T-helper 2 cell treated with Interferon-gamma antibody and Interleukin-4, amounts not matched to agents 100 ng/mL and 5 ng/mL, for 36 hours (primary cell): ENCODE measurements around the gene EFCAB13. TPM values are rescaled to one million over a fixed set of nuclear protein-coding genes. Genes with fewer than 3 reads are reported as not detected.

Experiments
- intact Hi-C: fragments of 100-400 bp; cut with micrococcal nuclease; formaldehyde crosslinking; loops from one replicate; pipeline ENCODE4 v1.15.1; 2023
- total RNA-seq: library from RNA; stranded (reverse); gene quantifications from 2 replicates; pipeline ENCODE4 v1.2.3, GENCODE V29; 2022

Gene EFCAB13
- total RNA-seq: 3.8 and 4.9 TPM in 2 replicates

DNA sequence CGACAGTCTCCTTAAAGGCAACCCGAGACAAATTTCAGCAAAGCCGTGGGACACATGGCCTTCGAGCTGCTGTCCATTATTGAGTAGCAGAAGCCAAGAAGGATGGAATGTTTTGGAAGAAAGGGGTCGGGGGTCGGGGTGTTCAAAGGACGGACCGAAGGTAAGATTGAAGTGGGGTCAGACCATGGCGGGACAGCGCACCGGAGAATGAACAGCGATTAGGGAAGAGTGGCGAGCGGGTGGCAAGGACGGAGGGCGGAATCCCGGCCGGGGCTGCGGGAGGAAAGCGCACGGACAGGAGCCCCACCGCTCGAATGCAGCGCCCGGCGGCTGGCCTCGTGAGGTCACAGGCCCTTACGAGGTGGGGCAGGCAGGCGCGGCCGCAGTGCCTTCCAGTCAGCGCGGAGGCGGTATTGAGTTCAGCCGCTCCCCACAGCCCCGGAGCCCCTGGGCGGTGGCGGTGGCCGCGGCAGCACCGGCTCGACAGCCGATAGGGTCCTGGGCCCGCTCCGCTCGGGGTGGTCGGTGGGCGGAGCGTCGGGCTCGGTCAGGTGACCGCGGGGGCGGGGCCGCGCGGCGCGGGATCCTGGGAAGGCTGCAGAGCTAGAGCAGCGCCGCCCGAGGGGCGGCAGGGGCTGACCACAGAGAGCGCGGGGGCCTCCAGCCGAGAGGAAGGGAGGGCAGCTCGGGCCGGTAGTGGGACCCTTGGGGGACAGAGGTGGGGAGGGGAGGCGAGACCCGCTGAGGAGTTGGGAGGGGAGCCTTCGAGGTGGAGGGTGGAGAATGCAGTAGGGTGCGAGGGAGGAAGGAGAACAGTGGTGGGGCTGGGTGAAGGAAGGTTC lies at the start of gene EFCAB13:
Gene EFCAB13, plus strand, starts transcription at position 574 of the 842 bp plus-strand sequence. CDS start 4,399 bp downstream, outside the sequence.
- intact Hi-C loops: no loop called here

- intact Hi-C loops: no loop called here
These were observed 49.3 kb upstream of the EFCAB13 start for GRCh38 chr17:47274319-47275069.

DNA sequence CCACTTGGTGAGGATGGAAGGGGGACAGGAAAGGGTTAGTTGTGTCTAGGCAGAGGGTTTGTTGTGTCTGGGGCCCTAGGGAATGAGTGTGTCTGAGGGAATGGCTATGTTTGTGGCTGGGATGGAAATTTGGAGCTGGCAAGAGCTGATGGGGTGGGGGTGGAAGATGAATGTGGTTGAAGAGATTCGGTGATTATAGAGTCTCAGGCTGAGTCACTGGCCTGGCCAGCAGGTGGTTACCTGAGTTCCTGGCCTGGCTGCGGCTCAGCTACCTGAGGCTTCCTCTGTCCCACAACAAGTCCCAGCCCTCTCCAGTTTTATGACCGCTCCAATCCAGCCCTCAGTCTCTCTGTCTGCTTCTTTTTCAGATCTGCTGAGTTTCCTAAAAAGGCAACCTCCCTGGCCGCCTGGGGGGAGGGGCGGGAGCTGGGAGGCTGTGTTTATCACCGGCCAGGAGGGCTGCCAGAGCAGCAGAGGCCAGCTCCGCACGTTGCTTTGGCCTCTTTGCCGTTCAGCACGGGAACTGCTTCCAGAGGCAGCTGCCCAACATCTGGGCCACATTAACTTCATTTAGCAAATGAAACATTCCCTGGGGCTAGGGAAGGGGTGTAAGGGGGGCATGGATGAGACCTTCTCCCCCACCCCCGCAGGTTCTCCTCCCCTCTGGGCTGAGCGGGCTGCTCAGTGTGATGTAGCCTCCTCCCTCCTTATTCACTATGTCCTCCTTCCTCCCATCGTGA lies 48.3 kb upstream of the EFCAB13 start:
- intact Hi-C loops: no loop called here

- intact Hi-C loops: no loop called here
These were observed 47.3 kb upstream of the EFCAB13 start for GRCh38 chr17:47276444-47276843.

DNA sequence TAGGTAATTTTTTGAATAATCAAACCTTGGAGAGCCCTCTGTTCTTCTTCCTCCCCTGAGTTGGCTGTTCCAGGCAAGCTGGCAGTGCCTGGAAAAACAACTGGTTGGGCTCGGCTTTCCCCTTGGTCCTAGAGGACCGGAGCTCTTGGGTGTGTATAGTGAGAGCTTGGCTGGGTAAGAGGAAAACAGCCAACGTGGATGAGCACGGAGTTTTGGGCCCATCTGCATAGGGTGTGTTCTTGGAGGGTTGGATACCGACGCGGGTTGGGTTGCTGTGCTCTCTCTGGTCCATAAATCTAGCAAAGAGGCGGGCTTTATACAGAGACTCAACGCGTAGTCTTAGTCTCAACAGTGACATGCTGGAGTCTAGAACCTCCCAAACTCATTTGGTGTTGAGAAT lies 46.9 kb upstream of the EFCAB13 start:
- intact Hi-C loops: no loop called here

DNA sequence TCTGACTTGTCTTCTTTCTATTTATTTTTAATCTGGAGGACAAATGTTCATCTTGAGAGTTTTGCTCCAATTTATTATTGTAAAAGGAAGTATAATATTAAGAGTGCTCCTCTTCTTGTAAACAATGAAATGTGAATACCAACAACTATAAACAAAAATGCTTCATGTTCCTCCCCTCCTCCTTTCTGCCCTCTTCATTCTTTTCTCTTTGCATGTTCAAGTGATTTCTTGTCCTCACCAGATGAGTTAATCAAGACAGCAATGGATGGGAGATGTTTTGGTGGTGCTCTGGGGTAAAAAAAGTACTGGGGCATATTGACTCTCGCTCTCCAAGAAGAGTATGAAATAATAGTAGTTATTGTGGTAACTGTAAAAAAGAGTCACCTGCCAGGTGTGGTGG lies 45.8 kb upstream of the EFCAB13 start:
- intact Hi-C loops: no loop called here

DNA sequence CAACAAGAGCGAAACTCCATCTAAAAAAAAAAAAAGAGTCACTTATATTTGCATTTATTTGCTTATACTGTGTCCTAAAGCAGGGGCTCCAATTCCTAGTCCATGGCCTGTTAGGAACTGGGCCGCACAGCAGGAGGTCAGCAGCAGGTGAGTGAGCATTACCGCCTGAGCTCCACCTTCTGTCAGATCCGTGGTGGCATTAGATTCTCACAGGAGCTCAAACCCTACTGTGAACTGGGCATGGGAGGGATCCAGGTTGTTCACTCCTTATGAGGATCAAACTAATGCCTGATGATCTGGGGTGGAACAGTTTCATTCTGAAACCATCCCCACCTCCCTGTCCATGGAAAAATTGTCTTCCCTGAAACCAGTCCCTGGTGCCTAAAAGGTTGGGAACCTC lies 45.2 kb upstream of the EFCAB13 start:
- intact Hi-C loops: no loop called here

DNA sequence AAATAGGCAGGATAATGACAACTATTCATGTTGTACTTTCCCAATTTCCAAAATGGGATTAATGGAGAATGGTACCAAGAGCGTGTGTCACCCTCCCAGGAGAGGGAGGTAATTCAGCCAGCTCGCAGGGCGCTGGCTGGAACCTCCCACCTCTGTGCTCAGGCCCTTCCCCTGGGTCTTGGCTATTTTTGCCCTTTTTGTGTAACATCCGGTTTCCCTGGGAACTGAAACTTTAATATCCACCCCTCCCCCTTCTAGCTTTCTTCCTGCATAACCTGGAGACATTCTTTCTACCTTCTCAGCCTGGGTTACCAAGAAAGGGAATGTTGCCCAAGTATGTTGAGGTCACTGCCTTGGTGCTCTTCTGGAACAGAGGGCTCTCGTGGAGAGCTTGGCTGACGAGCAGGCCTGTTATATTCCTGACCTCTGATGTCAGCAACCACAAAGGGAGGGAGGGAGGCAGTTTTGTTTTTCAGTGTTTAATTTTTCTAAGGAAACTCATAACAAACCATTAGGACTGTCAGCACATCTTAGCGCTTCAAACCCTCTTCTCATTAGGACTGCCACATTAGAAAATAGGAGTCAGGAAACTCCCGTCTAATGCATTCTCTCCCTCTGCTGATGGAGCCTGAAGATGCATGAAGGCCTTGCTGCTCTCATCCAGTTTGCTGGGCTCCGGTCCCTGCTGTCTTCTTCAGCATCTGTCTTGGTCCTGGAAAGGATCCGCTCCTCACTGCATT lies 44.5 kb upstream of the EFCAB13 start:
- intact Hi-C loops: no loop called here

GRCh38 chr17:47280072-47280811 lies 43.5 kb upstream of the EFCAB13 start:
- intact Hi-C loops: no loop called here

- intact Hi-C loops: no loop called here
These were observed 42.5 kb upstream of the EFCAB13 start for GRCh38 chr17:47281216-47281615.

DNA sequence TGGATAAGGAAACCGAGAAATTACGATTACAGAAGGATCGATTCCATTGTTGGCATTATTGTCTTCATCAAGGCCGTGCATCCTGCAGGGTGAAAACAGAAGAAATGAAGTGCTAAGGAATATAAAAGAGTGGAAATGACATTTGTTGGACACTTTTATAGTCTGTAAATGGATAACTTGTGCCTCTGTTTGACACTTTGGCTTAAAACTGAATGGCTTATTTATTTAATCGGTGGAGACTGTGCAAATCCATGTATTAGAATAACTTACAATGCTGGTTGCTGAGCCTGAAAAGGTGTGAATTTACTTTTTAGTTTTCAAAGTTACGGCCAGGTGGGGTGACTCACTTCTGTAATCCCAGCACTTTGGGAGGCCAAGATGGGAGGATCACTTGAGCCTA lies 38.8 kb upstream of the EFCAB13 start:
- intact Hi-C loops: no loop called here

- intact Hi-C loops: no loop called here
These were observed 37.4 kb upstream of the EFCAB13 start for GRCh38 chr17:47286198-47286914.

DNA sequence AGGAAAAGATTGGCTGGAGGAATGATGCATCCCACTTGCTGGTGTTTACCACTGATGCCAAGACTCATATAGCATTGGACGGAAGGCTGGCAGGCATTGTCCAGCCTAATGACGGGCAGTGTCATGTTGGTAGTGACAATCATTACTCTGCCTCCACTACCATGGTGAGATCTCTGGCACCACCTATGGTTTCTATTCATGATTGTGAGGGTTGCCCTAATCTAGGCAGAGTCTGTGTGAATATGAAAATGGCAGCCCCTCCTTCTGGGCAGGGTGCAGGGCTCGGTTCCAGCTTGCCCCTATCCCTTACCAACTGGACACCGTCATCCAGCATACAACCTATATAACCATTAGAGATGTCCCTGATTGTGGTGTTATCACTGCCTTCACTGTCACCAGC lies 36.7 kb upstream of the EFCAB13 start:
- intact Hi-C loops: no loop called here

GRCh38 chr17:47287639-47288038 lies 36.1 kb upstream of the EFCAB13 start:
- intact Hi-C loops: no loop called here

DNA sequence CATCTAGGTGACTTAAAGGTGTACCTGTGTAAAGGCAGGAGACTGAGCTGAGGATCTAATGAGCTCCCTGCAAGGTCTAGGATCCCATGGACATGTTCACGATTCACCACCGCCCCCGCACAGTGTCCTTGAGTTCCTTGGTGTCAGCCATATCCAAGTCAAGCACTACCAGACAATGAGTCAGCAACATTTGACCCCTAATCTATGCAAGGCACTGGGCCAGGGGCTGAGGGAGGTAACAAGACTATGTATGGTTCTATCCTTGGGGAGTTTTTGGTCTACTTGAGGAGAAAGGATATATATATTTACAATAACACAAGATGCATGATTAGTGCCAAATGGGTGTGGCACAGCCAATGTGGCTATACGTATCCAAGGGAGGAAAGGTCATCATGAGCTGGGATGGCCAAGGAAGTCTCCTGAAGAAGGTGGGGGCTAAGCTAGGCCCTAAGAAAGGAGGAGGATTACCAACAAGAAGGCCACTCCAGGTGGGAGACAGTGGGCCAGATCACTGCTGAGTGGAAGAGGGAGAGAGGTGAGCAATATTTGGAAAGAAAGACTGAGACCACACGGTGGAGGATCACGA lies 35.1 kb upstream of the EFCAB13 start:
- intact Hi-C loops: no loop called here

DNA sequence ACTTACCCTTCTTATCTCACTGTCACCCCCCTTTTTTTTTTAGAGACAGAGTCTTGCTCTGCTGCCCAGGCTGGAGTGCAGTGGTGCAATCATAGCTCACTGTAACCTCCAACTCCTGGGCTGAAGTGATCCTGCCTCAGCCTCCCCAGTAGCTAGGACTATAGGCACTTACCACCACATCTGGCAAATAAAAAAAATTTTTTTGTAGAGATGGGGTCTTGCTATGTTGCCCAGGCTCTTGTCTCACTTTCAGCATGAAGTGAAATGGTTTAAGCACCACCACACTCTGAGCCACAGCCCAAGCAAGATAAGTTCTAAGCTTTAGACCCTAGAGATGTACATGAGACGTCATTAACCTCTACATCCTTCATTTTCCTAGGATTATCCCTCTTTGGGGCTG lies 34.5 kb upstream of the EFCAB13 start:
- intact Hi-C loops: no loop called here

DNA sequence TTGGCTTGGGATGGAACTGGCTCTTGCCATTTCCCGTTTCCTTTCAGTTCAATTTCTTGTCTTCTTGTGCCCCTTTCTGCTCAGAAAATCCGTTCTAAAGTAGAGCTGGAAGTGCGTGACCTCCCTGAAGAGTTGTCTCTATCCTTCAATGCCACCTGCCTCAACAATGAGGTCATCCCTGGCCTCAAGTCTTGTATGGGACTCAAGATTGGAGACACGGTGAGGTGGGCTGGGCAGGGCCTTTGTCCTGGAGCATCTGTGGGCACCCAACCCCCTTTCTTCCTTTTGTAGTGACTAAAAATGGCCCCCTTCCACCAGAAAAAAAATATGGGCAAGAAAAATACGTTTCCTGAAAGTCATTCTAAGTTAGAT lies 32.9 kb upstream of the EFCAB13 start:
- intact Hi-C loops: no loop called here

GRCh38 chr17:47291242-47291873 lies 32.4 kb upstream of the EFCAB13 start:
- intact Hi-C loops: no loop called here

- intact Hi-C loops: no loop called here
These were observed 31.5 kb upstream of the EFCAB13 start for GRCh38 chr17:47292206-47292605.
